Measurements from ENCODE around the gene PPM1D.

PPM1D gene

GRCh38 chr17:60559995-60560859 is 39.8 kb upstream of the PPM1D start:
- CTCF ChIA-PET: interaction anchor here (8.8 kb wide), 1 partner anchor 9 kb away, joined by 54 read pairs; no protein-coding TSS in a partner anchor
- no peak for DNase-seq (ENCODE audit: low read depth, low spot score)
- POLR2A ChIA-PET: no interaction called here
- no peak for TF ChIP-seq CTCF (IDR thresholded peaks at IDR 0.05; ENCODE audit: insufficient read depth, low read length, missing control alignments)
- H3K4me3 ChIP-seq (ENCODE audit: low read depth, low read length): no peak overlapping the region

DNA sequence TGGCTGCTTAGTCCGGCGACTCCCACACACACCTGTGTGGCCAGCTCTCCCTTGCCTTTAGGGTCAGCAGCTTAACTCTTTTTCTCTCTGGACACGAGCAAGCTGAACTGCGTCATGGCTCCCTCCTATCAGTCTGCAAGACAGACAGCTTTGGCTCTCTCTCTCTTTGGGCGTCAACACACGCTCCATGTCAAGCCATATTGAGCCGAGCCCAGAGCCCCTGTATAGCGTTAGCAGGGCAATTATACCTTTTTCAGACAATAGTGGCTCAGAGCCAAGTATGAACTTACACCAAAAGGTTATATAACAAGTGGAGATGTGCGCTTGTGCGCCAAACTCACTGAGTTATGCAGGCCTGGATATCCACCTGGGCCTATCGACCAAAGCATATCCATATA is 39.1 kb upstream of the PPM1D start:
- DNase-seq (ENCODE audit: low read depth, low spot score): no peak
- POLR2A ChIA-PET: no interaction called here
- no peak overlapping the region for H3K4me3 ChIP-seq (ENCODE audit: low read depth, low read length)
- CTCF ChIA-PET: interaction anchor here (8.8 kb wide), 1 partner anchor 9 kb away, joined by 54 read pairs; no protein-coding TSS in a partner anchor
- TF ChIP-seq CTCF (IDR thresholded peaks at IDR 0.05; ENCODE audit: insufficient read depth, low read length, missing control alignments): no peak

- H3K4me3 ChIP-seq (ENCODE audit: low read depth, low read length): no peak overlapping the region
- ChIA-PET CTCF (interaction anchor here (0.9 kb wide), 2 partner anchors 8 to 11 kb away, joined by 3 to 4 read pairs; no protein-coding TSS in a partner anchor), POLR2A (interaction anchor here (1.2 kb wide), 1 partner anchor 36 kb away, joined by 3 read pairs; the partner anchor contains the start of gene APPBP2)
- no peak for TF ChIP-seq CTCF (IDR thresholded peaks at IDR 0.05; ENCODE audit: insufficient read depth, low read length, missing control alignments)
- DNase-seq (ENCODE audit: low read depth, low spot score): no peak
These were observed 37.6 kb upstream of the PPM1D start for GRCh38 chr17:60562421-60562820.

DNA sequence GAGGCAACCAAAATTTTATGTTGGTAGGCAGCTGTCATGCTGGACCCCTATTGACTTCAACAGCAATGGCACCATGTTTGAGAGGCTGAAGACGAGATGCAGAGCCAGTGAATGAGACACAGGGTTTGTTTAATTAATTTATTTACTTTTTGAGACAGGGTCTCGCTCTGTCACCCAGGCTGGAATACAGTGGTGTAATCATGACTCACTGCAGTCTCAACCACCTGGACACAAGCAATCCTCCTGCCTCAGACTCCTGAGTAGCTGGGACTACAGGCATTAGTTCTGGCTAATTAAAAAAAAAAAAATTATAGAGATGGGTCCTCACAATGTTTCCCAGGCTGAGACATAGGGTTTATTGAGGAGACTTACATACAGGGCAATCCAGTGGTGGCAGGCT is 36.2 kb upstream of the PPM1D start:
- no peak overlapping the region for H3K4me3 ChIP-seq (ENCODE audit: low read depth, low read length)
- CTCF ChIA-PET: interaction anchor here (1.9 kb wide), 1 partner anchor 9 kb away, joined by 5 read pairs; no protein-coding TSS in a partner anchor
- TF ChIP-seq CTCF (IDR thresholded peaks at IDR 0.05; ENCODE audit: insufficient read depth, low read length, missing control alignments): no peak
- POLR2A ChIA-PET: no interaction called here
- no peak for DNase-seq (ENCODE audit: low read depth, low spot score)

GRCh38 chr17:60565233-60565632 is 34.8 kb upstream of the PPM1D start:
- DNase-seq (ENCODE audit: low read depth, low spot score): no peak
- H3K4me3 ChIP-seq (ENCODE audit: low read depth, low read length): no peak overlapping the region
- POLR2A ChIA-PET: no interaction called here
- no peak for TF ChIP-seq CTCF (IDR thresholded peaks at IDR 0.05; ENCODE audit: insufficient read depth, low read length, missing control alignments)
- CTCF ChIA-PET: interaction anchor here (0.7 to 1.9 kb wide), 6 partner anchors 8 to 73 kb away, joined by 3 to 6 read pairs (median 3); no protein-coding TSS in a partner anchor

Data from AG04449 (cell line).